Osteoblast (primary cell): ENCODE data around the gene TJP3. TPM values are rescaled to one million over a fixed set of nuclear protein-coding genes. Genes with fewer than 3 reads are reported as not detected.

Source experiments
- DNase-seq: peaks from one replicate; pipeline ENCODE4 v3.0.0; 2011; ENCODE audit warnings: low spot score, mixed read lengths; ENCODE audit not compliant: insufficient read length; ENCODE audit errors: missing footprints
- H2AFZ ChIP-seq: 2 replicates; pipeline ENCODE4 v1.6.0; 2011; ENCODE audit warnings: mild to moderate bottlenecking, low read length
- H3K27ac ChIP-seq: 2 replicates; pipeline ENCODE4 v1.5.1; 2011; ENCODE audit warnings: mild to moderate bottlenecking, low read depth, low read length, moderate library complexity
- H3K27me3 ChIP-seq: 2 replicates; pipeline ENCODE4 v1.6.0; 2012; ENCODE audit warnings: mild to moderate bottlenecking, control low read depth, inconsistent platforms, low read length, moderate library complexity; ENCODE audit not compliant: insufficient read depth
- H3K36me3 ChIP-seq: 2 replicates; pipeline ENCODE4 v1.5.1; 2011; ENCODE audit warnings: mild to moderate bottlenecking, low read length, control low read depth, moderate library complexity; ENCODE audit not compliant: insufficient read depth
- H3K4me1 ChIP-seq: 2 replicates; pipeline ENCODE4 v1.5.1; 2011; ENCODE audit warnings: mild to moderate bottlenecking, low read length, control low read depth, moderate library complexity; ENCODE audit not compliant: insufficient read depth
- H3K4me2 ChIP-seq: 2 replicates; pipeline ENCODE4 v1.6.0; 2011; ENCODE audit warnings: mild to moderate bottlenecking, low read length; ENCODE audit not compliant: insufficient read depth
- H3K4me3 ChIP-seq: fragments of 200-600 bp; sonication (generic); 3 replicates; pipeline ENCODE4 v1.5.1; 2012; ENCODE audit warnings: mild to moderate bottlenecking, low read length, inconsistent platforms; ENCODE audit not compliant: insufficient read depth
- H3K79me2 ChIP-seq: 2 replicates; pipeline ENCODE4 v1.6.0; 2012; ENCODE audit warnings: mild to moderate bottlenecking, low read length, control low read depth, inconsistent platforms; ENCODE audit not compliant: insufficient read depth
- H3K9me3 ChIP-seq: 2 replicates; pipeline ENCODE4 v1.5.1; 2011; ENCODE audit warnings: low read depth, low read length, control low read depth
- H4K20me1 ChIP-seq: 2 replicates; pipeline ENCODE4 v1.6.0; 2012; ENCODE audit warnings: mild to moderate bottlenecking, low read length, control low read depth; ENCODE audit not compliant: insufficient read depth
- total RNA-seq: library from RNA; depleted of rRNA; stranded (reverse); fragments of >200 nt; gene quantifications from 2 replicates; pipeline ENCODE4 v1.2.3, GENCODE V29; 2012
- TF ChIP-seq, protein P1 (sequence below): IDR thresholded peaks from 2 replicates; pipeline ENCODE4 v1.5.1; 2011; ENCODE audit warnings: mild to moderate bottlenecking, low read depth, low read length, moderate library complexity; ENCODE audit errors: extremely low read depth

The TJP3 gene
- total RNA-seq, 1 donor: not detected

DNA sequence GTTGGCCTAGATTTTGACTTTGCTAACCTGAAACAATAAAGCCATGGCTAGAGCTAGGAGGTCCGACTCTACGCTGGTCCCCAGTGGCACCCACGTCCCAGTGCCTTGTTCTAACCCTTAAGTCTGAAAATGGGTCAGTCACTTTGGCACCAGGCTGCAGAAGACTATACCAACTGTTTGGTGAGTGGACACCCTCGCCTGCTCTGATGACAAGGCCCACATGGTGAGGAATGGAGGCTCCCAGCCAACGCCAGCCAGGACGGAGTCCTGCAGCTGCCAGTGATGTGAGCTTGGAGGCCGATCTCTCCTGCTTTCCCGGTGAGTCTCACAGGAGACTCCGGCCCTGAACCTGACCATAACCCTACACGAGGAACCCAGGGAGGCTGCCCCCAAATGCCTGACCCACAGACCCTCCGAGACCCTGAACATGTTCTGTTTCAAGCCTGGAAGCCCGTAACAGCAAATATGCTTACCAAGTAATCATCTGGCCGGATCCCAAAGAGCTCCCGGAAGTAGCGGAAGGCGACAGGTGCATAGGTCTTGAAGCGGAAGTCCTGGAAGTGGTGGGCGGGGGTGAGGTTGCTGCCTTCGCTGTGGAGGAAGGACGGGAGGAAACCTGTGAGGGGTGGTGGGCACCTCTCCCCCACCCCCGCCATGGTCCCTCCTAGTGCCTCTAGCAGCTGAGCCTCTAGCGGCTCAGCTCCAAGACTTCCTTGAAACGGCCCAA lies 47.5 kb upstream of the TJP3 start:
- no peak overlapping the region for H3K4me3 ChIP-seq
- H3K79me2 ChIP-seq: no peaks in the 10 kb centered on the region
- H4K20me1 ChIP-seq: peaks cover 14% of the 10 kb centered on the region
- H3K36me3 ChIP-seq: peaks cover 29% of the 10 kb centered on the region
- H3K27me3 ChIP-seq: no peaks in the 10 kb centered on the region
- peaks cover 1% of the 10 kb centered on the region for H3K4me1 ChIP-seq
- H2AFZ ChIP-seq: no peak overlapping the region
- no peak for DNase-seq
- no peaks in the 10 kb centered on the region for H3K9me3 ChIP-seq
- H3K4me2 ChIP-seq: no peak overlapping the region
- no peak overlapping the region for H3K27ac ChIP-seq
- TF ChIP-seq, protein P1, sequence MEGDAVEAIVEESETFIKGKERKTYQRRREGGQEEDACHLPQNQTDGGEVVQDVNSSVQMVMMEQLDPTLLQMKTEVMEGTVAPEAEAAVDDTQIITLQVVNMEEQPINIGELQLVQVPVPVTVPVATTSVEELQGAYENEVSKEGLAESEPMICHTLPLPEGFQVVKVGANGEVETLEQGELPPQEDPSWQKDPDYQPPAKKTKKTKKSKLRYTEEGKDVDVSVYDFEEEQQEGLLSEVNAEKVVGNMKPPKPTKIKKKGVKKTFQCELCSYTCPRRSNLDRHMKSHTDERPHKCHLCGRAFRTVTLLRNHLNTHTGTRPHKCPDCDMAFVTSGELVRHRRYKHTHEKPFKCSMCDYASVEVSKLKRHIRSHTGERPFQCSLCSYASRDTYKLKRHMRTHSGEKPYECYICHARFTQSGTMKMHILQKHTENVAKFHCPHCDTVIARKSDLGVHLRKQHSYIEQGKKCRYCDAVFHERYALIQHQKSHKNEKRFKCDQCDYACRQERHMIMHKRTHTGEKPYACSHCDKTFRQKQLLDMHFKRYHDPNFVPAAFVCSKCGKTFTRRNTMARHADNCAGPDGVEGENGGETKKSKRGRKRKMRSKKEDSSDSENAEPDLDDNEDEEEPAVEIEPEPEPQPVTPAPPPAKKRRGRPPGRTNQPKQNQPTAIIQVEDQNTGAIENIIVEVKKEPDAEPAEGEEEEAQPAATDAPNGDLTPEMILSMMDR: no peak

DNA sequence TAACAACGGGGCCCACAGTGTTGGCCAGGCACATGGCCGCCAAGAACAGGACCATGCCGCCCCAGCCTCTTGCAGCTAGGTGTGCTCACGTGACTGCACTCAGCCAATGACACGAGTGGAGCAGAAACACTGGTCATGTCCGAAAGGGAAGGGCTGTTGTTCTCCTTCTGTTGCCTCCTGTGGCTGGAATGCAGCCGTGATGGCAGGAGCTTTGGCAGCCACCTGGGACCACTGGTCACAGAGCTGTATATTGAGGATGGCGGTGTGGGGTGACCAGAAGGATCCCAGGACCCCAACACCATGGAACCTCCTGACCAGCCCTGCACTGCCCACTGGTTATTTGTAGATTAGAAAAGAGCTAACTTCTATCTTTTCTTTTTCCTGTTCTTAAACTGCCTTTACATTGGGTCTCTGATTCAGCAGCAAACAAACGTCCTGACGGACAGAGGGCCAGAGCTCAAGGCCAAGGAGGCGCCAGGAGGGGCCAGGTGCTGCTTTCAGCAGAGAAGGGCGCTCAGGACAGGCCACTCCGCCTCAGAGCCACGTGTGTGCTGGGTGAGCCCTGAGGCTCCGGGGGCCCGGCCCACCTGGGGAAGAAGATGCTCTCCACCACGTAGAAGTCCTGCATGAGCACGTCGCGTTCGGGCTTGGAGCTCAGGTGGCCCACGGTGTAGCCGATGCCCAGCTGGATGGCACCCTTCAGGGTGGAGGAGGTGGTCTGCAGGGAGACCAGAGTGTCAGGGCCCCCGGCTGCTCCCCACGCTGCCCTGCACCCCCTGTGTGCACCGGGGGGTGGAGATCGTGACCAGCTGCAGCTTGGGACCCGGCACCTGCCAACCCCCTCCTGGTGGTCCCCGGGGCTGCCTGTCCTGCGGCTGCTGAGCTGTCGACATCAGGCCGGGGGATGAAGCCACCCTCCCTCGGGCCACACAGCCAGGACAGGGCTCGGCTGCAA lies 46.6 kb upstream of the TJP3 start:
- TF ChIP-seq, protein P1: no peak
- peaks cover 18% of the 10 kb centered on the region for H4K20me1 ChIP-seq
- no peaks in the 10 kb centered on the region for H3K4me1 ChIP-seq
- no peaks in the 10 kb centered on the region for H3K79me2 ChIP-seq
- no peak for DNase-seq
- H3K36me3 ChIP-seq: peaks cover 29% of the 10 kb centered on the region
- no peak overlapping the region for H3K27ac ChIP-seq
- no peak overlapping the region for H3K4me2 ChIP-seq
- no peaks in the 10 kb centered on the region for H3K9me3 ChIP-seq
- no peak overlapping the region for H2AFZ ChIP-seq
- no peaks in the 10 kb centered on the region for H3K27me3 ChIP-seq
- H3K4me3 ChIP-seq: no peak overlapping the region

DNA sequence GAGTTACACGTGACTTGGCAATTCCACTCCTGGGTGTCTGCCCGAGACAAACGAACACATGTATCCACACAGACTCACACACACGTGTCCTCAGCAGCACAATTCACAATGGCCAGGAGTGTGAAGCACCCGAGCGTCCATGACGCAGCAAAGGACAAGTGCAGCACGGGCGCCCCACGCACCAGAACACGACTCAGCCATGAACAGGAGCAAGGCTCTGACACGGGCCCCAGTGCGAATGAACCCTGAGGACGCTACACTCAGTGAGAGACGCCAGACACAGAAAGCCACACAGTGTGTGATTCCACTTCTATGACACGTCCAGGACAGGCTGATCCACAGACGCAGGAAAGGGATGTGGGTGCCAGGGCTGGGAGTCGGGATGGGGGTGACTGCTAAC lies 44.3 kb upstream of the TJP3 start:
- Histone ChIP-seq H3K4me1 (no peaks in the 10 kb centered on the region), H3K27me3 (no peaks in the 10 kb centered on the region), H3K79me2 (peaks cover 4% of the 10 kb centered on the region), H3K4me3 (no peak overlapping the region), H3K27ac (no peak overlapping the region), H3K4me2 (no peak overlapping the region), H2AFZ (no peak overlapping the region), H3K9me3 (no peaks in the 10 kb centered on the region), H4K20me1 (peaks cover 29% of the 10 kb centered on the region), H3K36me3 (peaks cover 20% of the 10 kb centered on the region)
- no peak for DNase-seq
- TF ChIP-seq, protein P1: no peak
